Stimulated activated CD4-positive, alpha-beta T cell treated with anti-CD3 and anti-CD28 coated beads, Interleukin-1b, Interleukin-23, amount 100 ng/mL, for 1 hour (primary cell): Measurements from ENCODE around the gene ALDOA.
A peak's percentile ranks its signal among the peaks of the same experiment; 100 is the strongest.

Source experiments
- DNase-seq, 2 donors: peaks; one replicate each; pipeline ENCODE4 v3.0.0-alpha.2; 2020; ENCODE audit warnings: low read depth in 2 of 2

ALDOA gene

DNA sequence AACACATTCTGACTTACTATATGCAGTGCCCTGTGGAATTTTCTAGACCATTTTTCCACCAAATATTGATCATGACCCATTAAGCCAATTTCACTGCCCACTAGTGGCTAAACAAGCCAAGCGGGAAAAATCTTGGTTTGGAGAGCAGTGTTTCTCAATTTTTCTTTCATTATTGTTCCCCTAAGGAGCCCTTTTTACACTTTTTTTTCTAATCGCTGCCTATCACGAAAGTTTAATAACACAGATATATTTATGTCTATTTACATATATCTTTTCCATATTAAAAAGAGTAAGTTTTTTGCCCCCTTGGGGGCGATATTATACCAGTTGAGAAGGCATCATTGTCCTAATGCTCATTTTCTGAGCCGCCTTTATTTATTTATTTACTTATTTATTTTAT lies 23.7 kb upstream of the ALDOA start:
- no peak for DNase-seq

DNA sequence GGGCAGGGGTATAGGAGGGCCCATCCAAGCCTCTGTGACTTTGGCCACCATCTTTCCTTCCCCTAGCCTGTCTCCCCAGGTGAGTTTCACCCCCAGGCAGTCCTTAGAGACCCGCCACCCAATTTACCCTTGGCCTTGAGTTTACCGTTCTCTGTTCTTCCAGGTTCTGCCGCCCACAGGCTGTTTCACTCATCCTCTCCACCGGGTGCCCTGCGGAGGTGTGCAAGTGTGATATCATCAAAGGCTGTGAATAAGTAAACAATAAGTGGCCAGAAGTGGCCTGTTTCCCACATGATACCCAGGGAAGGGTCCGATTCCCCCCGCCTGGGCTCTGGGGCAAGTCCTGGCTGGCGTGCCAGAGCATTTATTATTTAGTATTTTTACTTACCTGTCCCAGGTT lies 19.4 kb upstream of the ALDOA start:
- DNase-seq, result no peak

- DNase-seq, result no peak
These were observed 19.0 kb upstream of the ALDOA start for GRCh38 chr16:30046588-30046987.

- DNase-seq, result no peak
These were observed 15.7 kb upstream of the ALDOA start for GRCh38 chr16:30049871-30050270.

DNA sequence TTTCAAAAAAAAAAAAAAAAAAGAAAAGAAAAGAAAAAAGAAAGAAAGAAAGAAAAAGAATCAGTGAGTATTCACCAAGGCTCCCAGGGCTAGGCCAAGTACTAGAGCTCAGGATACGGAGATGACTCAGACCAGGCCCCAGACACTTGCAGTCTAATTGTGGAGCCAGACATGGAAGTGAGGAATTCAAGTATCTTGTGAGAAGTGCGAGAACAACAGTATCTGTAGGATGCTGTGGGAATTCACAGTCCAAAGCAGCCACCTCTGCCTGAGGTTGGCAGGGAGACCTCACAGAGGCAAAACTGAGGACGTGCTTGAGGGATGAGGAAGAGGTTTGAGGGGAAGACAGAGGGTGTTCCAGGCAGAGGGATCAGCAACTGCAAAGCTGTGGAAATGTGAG lies 14.0 kb upstream of the ALDOA start:
- no peak for DNase-seq

DNA sequence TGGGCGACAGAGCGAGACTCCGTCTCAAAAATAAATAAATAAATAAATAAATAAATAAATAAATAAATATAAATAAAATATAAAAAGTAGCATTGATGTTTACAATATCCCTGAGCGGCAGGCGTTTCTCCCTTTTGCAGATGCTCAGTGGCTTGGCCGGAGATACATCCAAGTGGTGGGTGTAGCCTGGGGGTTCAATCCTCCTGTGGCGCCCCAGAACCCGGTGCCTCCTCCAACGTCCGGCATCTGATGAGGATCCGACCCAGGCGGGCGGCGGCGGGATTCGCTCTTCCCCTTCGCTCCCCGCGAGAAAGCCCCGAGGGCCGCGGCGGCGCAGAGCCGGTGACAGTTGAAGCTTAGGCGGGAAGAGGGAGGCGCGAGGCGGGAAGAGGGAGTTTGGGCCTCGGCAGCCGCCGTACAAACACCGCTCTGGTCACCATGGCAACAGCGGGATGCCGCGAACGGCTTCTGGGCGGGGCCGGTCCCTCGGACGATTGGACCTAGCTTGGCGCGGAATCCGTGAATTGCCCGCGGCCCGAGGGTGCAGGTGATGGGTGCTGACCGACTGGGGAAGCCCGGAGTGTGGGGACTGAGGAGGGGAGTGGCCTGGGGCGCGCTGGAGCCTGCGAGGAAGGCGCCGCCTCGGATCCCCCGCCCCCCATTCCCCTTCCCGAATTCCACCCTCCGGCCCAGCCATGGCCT lies 12.7 kb upstream of the ALDOA start:
- DNase-seq, result peak; percentile 71 to 75

DNA sequence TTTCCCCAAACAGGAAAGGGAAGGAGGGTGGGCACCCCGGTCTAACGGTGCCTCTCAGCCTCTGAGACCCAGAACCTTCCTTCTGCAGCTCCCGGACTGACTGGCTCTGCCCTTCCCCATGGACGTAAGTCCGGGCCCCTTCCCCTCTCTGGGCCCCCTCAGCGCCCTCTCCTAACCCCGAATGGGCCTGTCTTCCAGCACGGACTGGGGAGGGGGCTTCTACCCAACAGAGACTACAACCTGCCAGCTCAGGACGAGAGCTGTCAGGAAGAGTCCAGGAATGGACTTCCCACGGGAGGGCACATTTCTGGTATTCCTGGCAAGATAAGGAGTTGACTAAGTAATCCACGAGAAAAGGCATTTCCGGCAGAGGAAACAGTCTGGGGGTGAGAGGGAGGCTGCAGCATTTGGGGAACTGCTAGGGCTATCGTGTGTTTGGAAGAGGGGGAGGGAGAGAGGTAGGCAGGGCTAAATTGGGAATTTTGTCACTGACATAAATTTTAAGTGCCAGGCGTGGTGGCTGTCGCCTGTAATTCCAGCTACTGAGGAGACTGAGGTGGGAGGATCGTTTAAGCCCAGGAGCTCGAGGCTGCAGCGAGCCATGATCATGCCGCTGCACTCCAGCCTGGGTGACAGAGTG lies 12.1 kb upstream of the ALDOA start:
- no peak for DNase-seq

DNA sequence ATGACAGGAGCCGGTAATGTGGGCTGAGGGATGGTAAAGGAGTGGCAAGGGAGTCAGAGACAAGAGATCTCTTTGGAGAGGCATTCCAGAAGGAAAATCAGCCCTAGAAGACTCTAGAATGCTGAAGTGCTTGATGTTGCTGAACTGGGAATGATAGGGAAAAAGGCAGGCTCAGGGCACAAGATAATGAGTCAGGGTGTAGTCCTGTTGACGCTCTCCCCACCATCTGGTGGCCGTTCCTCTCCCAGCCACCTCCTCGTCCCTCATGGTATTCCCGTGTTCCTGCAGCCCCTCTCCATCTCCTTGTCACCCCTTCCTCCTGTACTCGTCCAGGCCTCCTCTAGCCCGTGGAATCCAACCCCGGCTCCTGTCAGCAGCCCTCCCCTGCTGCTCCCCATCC lies 11.1 kb upstream of the ALDOA start:
- DNase-seq, result no peak

GRCh38 chr16:30054959-30055553 lies 10.5 kb upstream of the ALDOA start:
- DNase-seq, result no peak

DNA sequence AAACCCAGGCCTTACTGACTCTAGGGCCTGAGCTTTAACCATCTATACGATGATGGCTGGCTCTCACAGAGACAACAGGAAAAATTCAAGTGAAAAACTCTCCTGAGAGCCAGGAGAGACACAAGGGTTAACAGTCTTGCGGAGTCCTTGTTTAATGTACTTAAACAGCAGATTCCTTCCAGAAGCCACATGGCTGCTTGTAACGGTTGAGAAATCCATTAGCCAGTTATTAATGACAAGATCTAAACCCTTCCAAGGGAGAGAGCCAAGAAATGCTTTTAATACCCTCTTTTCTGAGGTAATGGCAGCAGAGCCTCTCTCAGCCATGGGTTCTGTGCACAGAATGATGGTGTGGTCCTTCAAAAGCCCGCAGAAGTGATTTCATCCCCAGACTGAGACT lies 5.2 kb upstream of the ALDOA start:
- no peak for DNase-seq

DNA sequence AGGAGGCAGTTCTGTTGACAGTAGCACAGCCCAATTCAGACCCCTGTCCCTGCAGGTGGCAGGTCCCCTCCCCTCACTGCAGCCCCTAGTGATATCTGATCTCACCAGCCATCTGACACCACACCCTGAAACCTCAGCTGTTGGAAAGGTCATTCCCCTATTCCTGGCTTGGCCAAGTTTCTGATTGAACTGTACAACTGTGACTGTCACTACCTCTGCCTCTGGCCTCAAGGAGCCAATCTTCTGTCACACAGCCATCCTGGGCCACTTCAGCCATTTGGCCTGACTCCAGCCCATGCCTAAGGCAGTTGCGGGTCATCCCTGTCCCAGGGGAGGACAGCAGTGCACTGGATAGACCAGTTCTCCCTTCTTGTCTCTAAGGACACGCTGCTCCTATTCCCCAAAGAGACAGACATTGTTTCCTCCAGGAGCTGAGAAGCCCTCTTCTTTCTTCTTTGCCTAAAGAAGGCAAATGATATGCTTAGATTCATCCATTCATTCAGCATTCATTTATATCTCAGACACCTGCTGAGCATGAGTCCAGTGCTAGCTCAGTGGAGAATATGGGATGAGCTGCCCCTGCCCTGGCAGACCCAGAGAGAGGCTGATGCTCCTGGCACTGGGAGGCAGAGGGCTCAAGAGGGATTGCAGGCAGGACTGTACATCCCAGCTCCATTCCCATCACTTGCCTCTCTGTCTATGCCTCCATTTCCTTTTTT lies 4.6 kb upstream of the ALDOA start:
- no peak for DNase-seq

DNA sequence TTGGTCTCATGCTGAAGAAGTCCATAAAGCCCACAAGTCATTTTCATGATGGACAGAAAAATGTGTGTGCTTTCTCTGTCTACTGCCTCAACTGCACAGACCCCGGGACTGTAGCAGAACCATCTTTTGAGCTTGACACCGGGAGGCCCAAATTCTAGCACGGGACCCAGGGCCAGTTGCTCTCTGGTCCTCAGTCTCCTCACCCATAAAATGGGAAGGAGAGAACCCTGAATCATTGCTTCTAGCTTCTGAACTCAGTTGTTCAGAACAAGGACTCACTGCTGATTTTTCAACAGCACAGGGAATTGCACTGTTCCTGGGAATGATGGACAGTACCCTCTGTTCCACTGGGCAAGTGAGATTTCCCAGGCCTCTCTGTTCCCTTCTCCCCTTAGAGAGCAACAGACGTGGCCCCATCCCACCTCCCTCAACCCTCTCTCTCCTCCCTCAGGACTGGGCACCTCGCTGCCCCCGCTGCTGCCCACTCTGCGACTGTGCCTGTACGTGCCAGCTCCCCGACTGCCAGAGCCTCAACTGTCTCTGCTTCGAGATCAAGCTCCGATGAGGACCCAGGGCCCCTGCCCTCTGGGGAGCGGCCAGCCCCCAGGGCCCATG lies 2.2 kb upstream of the ALDOA start:
- DNase-seq, result no peak

DNA sequence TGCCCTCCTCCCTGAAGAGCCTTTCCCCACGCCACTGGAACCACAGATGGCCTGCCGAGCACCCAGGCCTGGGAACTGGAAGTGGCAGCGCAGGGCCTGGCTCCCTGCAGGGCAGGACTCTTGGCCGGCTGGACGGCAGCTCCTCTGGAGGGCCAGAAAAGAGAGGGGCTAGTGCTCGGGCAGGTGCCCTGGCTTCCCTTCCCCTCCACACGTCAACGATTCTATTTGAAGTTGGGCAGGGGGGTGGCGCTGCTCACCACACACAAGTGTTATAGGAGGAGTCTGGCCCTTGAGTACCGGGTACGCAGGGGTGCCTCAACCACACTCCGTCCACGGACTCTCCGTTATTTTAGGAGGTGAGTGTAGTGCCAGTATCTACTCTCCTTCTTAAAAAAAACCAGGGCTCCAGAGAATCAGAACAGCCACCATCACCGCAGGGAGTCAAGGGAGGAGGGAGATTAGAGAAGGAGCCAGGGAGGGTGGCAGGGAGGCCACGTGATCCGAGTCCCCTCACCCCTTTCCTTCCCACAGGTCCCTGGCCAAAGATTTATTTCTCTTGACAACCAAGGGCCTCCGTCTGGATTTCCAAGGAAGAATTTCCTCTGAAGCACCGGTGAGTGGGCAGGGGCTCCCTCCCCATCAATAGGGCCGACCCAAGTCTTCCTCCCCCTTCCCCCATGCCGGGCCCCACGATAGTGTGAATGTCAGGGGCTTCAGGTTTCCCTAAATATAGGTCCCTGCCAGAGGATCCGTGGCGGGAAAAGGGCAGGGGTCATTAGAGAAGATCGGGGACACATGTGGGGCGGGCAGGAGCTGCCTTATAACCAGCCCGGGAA lies 1.4 kb upstream of the ALDOA start:
- DNase-seq, result peak in 1 of 2 donors; percentile 44

DNA sequence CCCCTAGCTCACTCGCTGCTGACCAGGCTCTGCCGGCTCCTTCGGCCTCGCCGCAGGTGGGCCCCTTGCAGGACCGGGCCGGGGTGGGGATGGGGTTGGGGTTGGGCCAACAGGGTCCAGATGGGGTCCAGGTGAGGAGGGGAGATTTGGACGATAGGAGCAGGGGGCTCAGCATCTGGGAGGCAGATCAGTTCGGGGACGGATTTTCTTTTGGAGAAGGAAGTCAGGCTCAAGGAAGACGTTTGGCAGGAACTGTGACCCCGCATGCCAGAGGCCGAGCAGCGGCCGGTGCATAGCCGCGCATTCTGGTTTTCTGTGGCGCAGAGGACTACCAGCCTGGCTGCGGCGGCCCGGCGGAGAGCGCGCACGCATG lies 845 bp upstream of the ALDOA start:
- DNase-seq, result no peak

DNA sequence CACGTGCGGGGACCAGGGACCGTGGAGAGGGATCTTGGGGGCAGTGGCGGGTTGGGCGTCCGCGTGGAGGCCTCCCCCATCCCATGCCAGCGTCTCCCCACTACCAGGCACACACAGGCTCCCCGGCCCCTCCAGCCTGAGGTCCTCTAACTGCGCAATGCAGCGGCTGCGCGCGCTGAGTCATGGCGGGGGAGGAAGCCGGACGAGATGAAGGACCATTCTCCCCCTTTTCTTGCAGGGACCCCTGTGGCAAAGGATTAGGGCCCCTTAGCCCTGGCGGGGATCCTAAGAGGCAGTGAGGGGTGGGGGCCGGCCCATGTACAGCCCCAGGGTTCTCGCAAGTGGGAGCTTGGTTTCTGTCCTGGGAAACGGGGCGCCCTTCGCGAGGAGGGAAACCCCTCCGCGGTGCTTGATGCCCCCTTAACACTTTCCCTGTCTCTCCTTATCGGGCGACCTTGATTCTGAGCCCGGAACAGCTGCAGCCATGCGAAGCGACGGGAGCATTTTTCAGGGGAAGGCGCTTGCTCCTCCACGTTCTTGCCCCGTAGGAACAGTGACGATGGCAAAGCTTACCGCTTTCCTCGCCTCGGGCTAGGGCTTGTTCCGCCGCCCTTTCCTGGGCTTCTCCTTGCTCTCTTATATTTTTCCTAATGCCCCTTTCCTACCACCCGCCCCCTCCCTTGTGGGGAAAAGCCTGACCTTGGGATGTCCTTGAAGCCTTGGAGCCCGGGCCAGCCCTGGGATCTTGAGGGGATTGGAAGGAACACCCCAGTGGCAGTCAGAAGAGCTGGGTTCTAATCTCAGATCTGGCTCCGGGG lies 592 bp downstream of the ALDOA start:
- DNase-seq, result no peak

DNA sequence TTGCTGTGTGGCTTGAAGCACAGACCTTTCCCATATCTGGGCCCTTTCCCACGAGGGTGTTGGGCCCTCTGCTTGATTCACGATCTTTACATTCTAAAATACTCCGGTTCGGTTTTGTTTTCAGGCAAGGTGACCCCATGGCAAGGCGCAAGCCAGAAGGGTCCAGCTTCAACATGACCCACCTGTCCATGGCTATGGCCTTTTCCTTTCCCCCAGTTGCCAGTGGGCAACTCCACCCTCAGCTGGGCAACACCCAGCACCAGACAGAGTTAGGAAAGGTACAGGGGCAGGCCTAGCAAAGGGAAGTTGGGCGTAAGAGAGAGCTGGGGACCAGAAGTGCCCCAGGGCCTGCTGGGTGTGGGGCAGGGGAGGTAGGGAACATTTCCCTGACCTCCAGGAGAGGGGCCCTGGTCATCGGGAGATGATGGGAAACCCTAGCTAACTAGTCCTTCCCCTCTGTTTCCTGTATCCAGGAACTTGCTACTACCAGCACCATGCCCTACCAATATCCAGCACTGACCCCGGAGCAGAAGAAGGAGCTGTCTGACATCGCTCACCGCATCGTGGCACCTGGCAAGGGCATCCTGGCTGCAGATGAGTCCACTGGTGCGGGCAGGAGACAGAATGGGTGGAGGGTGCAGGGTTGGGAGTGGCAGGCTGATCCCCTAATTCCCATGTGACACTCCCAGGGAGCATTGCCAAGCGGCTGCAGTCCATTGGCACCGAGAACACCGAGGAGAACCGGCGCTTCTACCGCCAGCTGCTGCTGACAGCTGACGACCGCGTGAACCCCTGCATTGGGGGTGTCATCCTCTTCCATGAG lies 1.4 kb downstream of the ALDOA start:
- no peak for DNase-seq

- no peak for DNase-seq
These were observed 2.0 kb downstream of the ALDOA start for GRCh38 chr16:30067584-30067916.

GRCh38 chr16:30068333-30068732 lies 2.8 kb downstream of the ALDOA start:
- DNase-seq, result no peak

DNA sequence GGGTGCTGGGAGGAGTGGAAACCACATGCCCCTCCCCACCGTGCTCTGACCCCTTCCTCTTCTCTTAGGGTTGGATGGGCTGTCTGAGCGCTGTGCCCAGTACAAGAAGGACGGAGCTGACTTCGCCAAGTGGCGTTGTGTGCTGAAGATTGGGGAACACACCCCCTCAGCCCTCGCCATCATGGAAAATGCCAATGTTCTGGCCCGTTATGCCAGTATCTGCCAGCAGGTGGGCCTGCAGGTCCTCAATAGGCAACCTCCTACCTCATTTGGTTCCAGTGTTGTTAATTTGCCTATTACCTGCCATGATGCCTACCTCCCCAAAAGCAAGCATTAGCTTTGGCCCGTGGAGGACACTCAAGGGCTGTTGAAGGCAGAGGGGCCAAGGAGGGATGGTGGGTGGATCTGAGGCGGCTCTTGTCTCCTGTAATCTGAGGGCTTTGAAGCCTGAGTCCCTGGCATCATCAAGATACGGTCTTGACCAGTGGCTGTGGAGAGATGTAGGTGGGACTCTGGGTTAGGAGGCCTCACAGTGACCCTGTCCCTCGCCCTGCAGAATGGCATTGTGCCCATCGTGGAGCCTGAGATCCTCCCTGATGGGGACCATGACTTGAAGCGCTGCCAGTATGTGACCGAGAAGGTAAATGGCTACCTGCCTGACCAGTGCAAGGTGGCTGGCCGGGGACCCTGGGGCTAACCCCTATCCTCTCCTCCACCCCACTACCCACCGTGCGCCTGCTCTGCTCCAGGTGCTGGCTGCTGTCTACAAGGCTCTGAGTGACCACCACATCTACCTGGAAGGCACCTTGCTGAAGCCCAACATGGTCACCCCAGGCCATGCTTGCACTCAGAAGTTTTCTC lies 3.4 kb downstream of the ALDOA start:
- no peak for DNase-seq
